Small intestine (tissue), 7 donors: ENCODE data around the gene NTN3. TPM values are rescaled to one million over a fixed set of nuclear protein-coding genes. Genes with fewer than 3 reads are reported as not detected.

Experiments used
- DNase-seq, 2 donors: peaks; one replicate each; pipeline versions ENCODE4 v3.0.0 to v3.0.0-alpha.2; 2013
- FAIRE-seq: peaks from 2 replicates; lab custom pipeline; 2012; peaks lifted over from hg19 to GRCh38; lab: Jason Lieb, UNC
- H3K27ac ChIP-seq, 3 donors: one replicate each; pipeline ENCODE4 v1.5.1; 2013; ENCODE audit warnings: low read length in 2 of 3, mild to moderate bottlenecking in 2 of 3, control low read depth in 1 of 3, inconsistent platforms in 1 of 3, low read depth in 1 of 3, moderate library complexity in 1 of 3
- H3K27me3 ChIP-seq, 3 donors: one replicate each; pipeline ENCODE4 v1.6.1; 2013; ENCODE audit warnings: low read length in 3 of 3, inconsistent platforms in 1 of 3; ENCODE audit not compliant: control insufficient read depth in 3 of 3, insufficient read depth in 3 of 3
- H3K36me3 ChIP-seq, 3 donors: one replicate each; pipeline ENCODE4 v1.6.1; 2013; ENCODE audit warnings: low read length in 3 of 3, inconsistent platforms in 1 of 3, low read depth in 1 of 3, mild to moderate bottlenecking in 1 of 3, moderate library complexity in 1 of 3; ENCODE audit not compliant: control insufficient read depth in 3 of 3, insufficient read depth in 2 of 3
- H3K4me1 ChIP-seq, 3 donors: one replicate each; pipeline ENCODE4 v1.6.1; 2013; ENCODE audit warnings: low read length in 2 of 3, inconsistent platforms in 1 of 3, low read depth in 1 of 3, mild to moderate bottlenecking in 1 of 3, moderate library complexity in 1 of 3; ENCODE audit not compliant: control insufficient read depth in 3 of 3, insufficient read depth in 2 of 3
- H3K4me3 ChIP-seq, 3 donors: one replicate each; pipeline ENCODE4 v1.5.1; 2013; ENCODE audit warnings: low read length in 3 of 3, control low read depth in 1 of 3, inconsistent platforms in 1 of 3, low read depth in 1 of 3, mild to moderate bottlenecking in 1 of 3, moderate library complexity in 1 of 3
- H3K9me3 ChIP-seq, 2 donors: one replicate each; pipeline ENCODE4 v1.6.1; 2013; ENCODE audit warnings: low read depth in 1 of 2, low read length in 1 of 2; ENCODE audit not compliant: control insufficient read depth in 2 of 2, insufficient read depth in 1 of 2
- WGBS, 3 donors: extraction: QIAGEN DNeasy Blood & Tissue Kit; methylation state at CpG; one replicate each; pipeline ENCODE4 v1.1.7; 2013; 5-methylcytosine and 5-hydroxymethylcytosine counted together
- polyA plus RNA-seq, 4 donors: library from polyadenylated mRNA; stranded (reverse) in 3 of 4; unstranded in 1 of 4; fragments of 200-250 nt in 3 of 4; fragments of 120-200 nt in 1 of 4; gene quantifications; one replicate each; pipeline versions ENCODE4 v1.2.1 to v1.2.3, GENCODE V29; 2013
- donor health status: healthy with polysubstance abuse.
- donor health status: control.
- donor health status: control.
- donor health status: Bipolar disorder and iron deficiency.
- donor health status: healthy.

Gene NTN3
- polyA plus RNA-seq, 4 donors: 0.04 to 0.74 TPM; not detected in 2

- H3K4me3 ChIP-seq: no peak overlapping the region
- 91 to 92% (median 92%) methylated on average over 14 of the region's 14 CpGs for WGBS, 3 donors
- FAIRE-seq (no peak), DNase-seq (no peak)
- H3K4me1 ChIP-seq: peaks cover 0 to 21% (median 0%) of the 10 kb centered on the region in 3 donors
- no peaks in the 10 kb centered on the region for H3K27me3 ChIP-seq
- H3K9me3 ChIP-seq: no peaks in the 10 kb centered on the region
- no peak overlapping the region for H3K27ac ChIP-seq
- peaks cover 0 to 33% (median 0%) of the 10 kb centered on the region in 3 donors for H3K36me3 ChIP-seq
Observed at GRCh38 chr16:2505695-2506094, 34.6 kb downstream of the NTN3 start.

GRCh38 chr16:2507052-2507659 is 36.1 kb downstream of the NTN3 start:
- Histone ChIP-seq H3K4me1 (peaks cover 0 to 22% (median 0%) of the 10 kb centered on the region in 3 donors), H3K36me3 (peaks cover 0 to 24% (median 0%) of the 10 kb centered on the region in 3 donors), H3K27me3 (no peaks in the 10 kb centered on the region), H3K9me3 (no peaks in the 10 kb centered on the region), H3K27ac (peak overlapping the region in 1 of 3 donors; percentile 80), H3K4me3 (no peak overlapping the region)
- FAIRE-seq (no peak), DNase-seq (no peak)
- WGBS, 3 donors: 75 to 84% (median 78%) methylated on average over 13 to 14 of the region's 14 CpGs

DNA sequence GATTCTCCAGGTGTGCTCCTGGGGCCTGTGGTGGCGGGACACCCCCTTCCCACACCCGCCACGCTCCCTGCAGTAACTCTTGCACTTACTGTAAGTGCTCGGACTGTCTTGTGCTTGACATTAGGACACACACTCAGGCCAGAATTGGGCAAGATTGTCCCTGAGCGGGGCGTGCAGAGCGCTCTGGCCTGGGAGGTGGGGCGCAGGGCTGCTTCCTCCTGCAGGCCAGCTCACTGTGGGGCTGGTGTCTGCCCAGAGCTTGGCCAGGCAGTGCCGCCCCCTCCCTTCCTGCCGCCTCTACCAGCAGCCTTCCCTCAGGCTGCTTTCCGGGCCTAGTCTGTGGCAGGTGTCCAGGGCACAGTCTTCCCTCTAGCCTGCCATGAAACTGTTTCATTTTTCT is 36.6 kb downstream of the NTN3 start:
- FAIRE-seq: no peak
- Histone ChIP-seq H3K4me1 (peaks cover 0 to 23% (median 0%) of the 10 kb centered on the region in 3 donors), H3K27ac (peak overlapping the region in 1 of 3 donors; percentile 80), H3K9me3 (no peaks in the 10 kb centered on the region), H3K36me3 (peaks cover 0 to 19% (median 0%) of the 10 kb centered on the region in 3 donors), H3K27me3 (no peaks in the 10 kb centered on the region), H3K4me3 (no peak overlapping the region)
- 85 to 93% (median 93%) methylated on average over 9 to 11 of the region's 11 CpGs for WGBS, 3 donors
- no peak for DNase-seq

DNA sequence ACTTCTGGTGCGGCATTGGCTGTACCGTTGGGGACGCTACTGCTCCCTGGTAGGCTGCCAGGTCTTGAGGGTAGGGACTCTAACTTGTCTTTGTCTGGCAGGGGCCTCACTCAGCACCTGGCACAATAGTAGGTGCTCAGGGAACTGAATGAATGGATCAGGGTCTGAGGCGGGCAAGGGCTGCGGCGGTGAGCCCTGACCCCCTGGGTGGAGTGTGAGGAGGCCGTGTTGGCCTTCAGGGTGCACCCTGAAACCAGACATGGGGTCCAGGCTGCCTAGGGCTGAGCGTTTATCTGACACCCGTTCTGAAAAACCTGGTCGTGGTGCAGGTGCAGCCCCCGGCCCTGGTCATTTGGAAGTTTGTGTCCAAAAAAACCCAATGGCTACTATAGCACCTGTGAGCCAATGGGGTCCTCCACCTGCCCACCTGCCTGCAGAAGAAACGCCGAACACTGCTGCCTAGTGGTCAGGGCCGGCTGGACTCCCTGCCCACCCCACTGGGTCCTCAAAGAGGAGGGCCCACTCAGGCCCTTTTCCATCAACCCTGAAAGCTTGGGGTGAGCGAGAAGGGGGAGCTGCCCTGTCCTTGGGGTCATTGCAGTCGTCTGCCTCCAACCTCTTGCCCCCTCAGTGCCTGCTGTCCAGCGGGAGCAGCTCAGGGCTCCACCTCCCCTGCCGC is 37.8 kb downstream of the NTN3 start:
- Histone ChIP-seq H3K4me1 (peaks cover 0 to 23% (median 0%) of the 10 kb centered on the region in 3 donors), H3K4me3 (no peak overlapping the region), H3K27ac (no peak overlapping the region), H3K27me3 (no peaks in the 10 kb centered on the region), H3K36me3 (peaks cover 0 to 19% (median 0%) of the 10 kb centered on the region in 3 donors), H3K9me3 (no peaks in the 10 kb centered on the region)
- FAIRE-seq (no peak), DNase-seq (no peak)
- WGBS, 3 donors: 86 to 93% (median 91%) methylated on average over 18 of the region's 18 CpGs

GRCh38 chr16:2511128-2511800 is 40.2 kb downstream of the NTN3 start:
- Histone ChIP-seq H3K4me3 (no peak overlapping the region), H3K27me3 (no peaks in the 10 kb centered on the region), H3K9me3 (no peaks in the 10 kb centered on the region), H3K27ac (no peak overlapping the region), H3K36me3 (peaks cover 0 to 34% (median 0%) of the 10 kb centered on the region in 3 donors), H3K4me1 (peaks cover 1 to 33% (median 2%) of the 10 kb centered on the region in 3 donors)
- peak in 1 of 2 donors; percentile 75 for DNase-seq
- no peak for FAIRE-seq
- 54 to 61% (median 56%) methylated on average over 24 of the region's 24 CpGs for WGBS, 3 donors

- FAIRE-seq (no peak), DNase-seq (no peak)
- Histone ChIP-seq H3K27me3 (no peaks in the 10 kb centered on the region), H3K27ac (peak overlapping the region in 2 of 3 donors; percentile 81 to 94), H3K36me3 (peaks cover 0 to 38% (median 0%) of the 10 kb centered on the region in 3 donors), H3K4me3 (no peak overlapping the region), H3K4me1 (peaks cover 3 to 42% (median 7%) of the 10 kb centered on the region in 3 donors), H3K9me3 (no peaks in the 10 kb centered on the region)
- WGBS, 3 donors: 89 to 92% (median 92%) methylated on average over 17 of the region's 17 CpGs
Observed at GRCh38 chr16:2511996-2512734, 41.1 kb downstream of the NTN3 start.

GRCh38 chr16:2512735-2513404 is 41.8 kb downstream of the NTN3 start:
- Histone ChIP-seq H3K9me3 (no peaks in the 10 kb centered on the region), H3K36me3 (peaks cover 0 to 40% (median 0%) of the 10 kb centered on the region in 3 donors), H3K27me3 (no peaks in the 10 kb centered on the region), H3K4me1 (peaks cover 3 to 48% (median 7%) of the 10 kb centered on the region in 3 donors), H3K4me3 (peak overlapping the region in 2 of 3 donors; percentile 47 to 95), H3K27ac (peak overlapping the region; percentile 81 to 95 (median 94))
- peak in 1 of 2 donors; percentile 53 for DNase-seq
- no peak for FAIRE-seq
- 44 to 53% (median 51%) methylated on average over 14 to 15 of the region's 15 CpGs for WGBS, 3 donors
